Immature natural killer cell (primary cell): ENCODE data around the gene DNAJA2. TPM values are rescaled to one million over a fixed set of nuclear protein-coding genes. Genes with fewer than 3 reads are reported as not detected.
A peak's percentile ranks its signal among the peaks of the same experiment; 100 is the strongest.

Experiments used
- DNase-seq, 3 donors: peaks; one replicate each; pipeline ENCODE4 v3.0.0; 2022; ENCODE audit warnings: mixed read lengths in 1 of 3
- H3K27ac Mint-ChIP-seq, 6 donors: one replicate each; pipeline ENCODE4 v1.8.0; 2020; ENCODE audit warnings: mixed read lengths in 6 of 6, mild to moderate bottlenecking in 5 of 6, inconsistent platforms in 4 of 6, moderate library complexity in 3 of 6
- H3K27me3 Mint-ChIP-seq, 3 donors: one replicate each; pipeline ENCODE4 v1.8.0; 2020 to 2021; ENCODE audit warnings: low read depth in 3 of 3, mild to moderate bottlenecking in 3 of 3, mixed read lengths in 3 of 3, moderate library complexity in 3 of 3, inconsistent platforms in 1 of 3
- H3K36me3 Mint-ChIP-seq, 3 donors: one replicate each; pipeline ENCODE4 v1.8.0; 2020; ENCODE audit warnings: mixed read lengths in 3 of 3, inconsistent platforms in 2 of 3, mild to moderate bottlenecking in 2 of 3
- H3K4me1 Mint-ChIP-seq, 2 donors: one replicate each; pipeline ENCODE4 v1.8.0; 2020; ENCODE audit warnings: inconsistent platforms in 2 of 2, mild to moderate bottlenecking in 2 of 2, mixed read lengths in 2 of 2, moderate library complexity in 1 of 2
- H3K4me3 Mint-ChIP-seq, 5 donors: one replicate each; pipeline ENCODE4 v1.8.0; 2020; ENCODE audit warnings: mild to moderate bottlenecking in 5 of 5, mixed read lengths in 5 of 5, inconsistent platforms in 3 of 5, moderate library complexity in 3 of 5
- H3K9me3 Mint-ChIP-seq, 6 donors: one replicate each; pipeline ENCODE4 v1.8.0; 2020; ENCODE audit warnings: mild to moderate bottlenecking in 6 of 6, mixed read lengths in 6 of 6, inconsistent platforms in 4 of 6, moderate library complexity in 3 of 6
- polyA plus RNA-seq, 3 donors: library from polyadenylated mRNA; unstranded; fragments of 300-500 nt; fragmentation: Illumina TruSeq; gene quantifications; one replicate each; pipeline ENCODE4 v1.2.3, GENCODE V29; 2021

DNAJA2 gene
- polyA plus RNA-seq, 3 donors from 2014 or later: 49.1 to 67.1 (median 57.4) TPM

DNA sequence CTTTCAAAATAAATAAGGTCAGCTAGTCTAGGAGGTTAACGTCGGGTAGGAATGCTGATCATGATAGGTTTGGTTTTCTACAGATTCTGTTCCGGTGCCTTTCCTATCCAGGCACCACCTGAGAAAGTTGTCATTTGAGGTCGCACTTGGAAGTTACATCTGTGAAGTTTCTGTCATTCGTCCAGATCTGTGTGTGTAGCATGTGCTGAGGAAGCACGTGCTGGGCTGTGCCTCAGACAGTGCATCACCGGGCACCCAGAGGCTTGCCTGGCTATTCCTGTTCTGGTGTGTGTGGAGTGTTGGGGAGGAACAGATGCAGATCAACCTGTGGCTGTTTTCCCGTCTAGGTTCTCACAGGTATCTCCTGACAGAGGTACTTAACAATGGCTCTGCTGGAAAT is 42.6 kb downstream of the DNAJA2 start:
- no peaks in the 10 kb centered on the region for H3K36me3 Mint-ChIP-seq
- no peaks in the 10 kb centered on the region for H3K9me3 Mint-ChIP-seq
- H3K27me3 Mint-ChIP-seq: peaks cover 0 to 2% (median 0%) of the 10 kb centered on the region in 3 donors
- no peak overlapping the region for H3K27ac Mint-ChIP-seq
- no peak for DNase-seq
- no peak overlapping the region for H3K4me3 Mint-ChIP-seq
- H3K4me1 Mint-ChIP-seq: no peaks in the 10 kb centered on the region

DNA sequence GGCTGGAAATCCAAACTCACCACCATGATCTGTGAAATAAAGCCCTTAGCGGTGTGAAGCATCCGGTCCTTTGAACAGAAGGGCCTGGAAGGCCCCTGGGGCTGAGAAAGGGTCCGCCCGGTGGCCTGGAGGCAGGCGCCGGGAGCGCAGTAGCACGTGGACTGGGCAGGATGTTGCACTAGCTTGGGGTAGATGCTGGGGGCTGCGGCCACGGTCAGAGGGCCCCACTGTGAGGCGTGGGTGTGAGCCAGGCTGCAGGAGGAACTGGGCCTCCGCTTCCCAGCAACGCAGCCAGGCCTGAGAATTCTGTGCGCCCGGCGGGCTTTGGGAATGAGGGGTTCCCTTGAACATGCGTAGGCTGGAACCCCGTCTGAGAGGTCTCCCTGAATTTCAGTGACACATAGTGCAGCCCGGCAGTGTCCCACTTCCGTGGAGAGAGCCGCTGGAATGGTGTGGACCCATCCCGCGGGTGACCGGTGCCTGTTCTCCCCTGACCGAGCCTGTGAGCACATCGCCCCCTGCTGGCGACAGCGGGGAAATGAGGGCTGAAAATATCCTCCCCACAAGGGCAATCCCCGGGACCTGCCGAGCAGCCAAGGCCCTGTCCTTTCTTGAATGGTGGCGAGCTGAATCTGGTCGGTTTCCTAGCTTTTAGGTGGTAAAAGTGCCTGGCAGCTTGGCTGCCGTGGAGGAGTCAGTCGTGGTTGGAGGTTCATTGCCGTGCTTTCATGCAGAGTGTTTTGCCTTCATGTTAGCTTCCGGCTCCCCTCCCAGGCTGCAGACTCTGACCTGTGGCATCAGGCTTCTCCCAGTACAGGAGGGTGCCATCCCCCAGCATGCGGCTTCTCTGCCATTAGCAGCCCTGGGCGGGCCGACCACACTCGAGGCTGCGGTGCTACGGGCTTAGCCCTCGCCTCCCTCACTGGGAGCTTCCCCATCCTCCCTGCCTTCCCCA is 43.8 kb downstream of the DNAJA2 start:
- Mint-ChIP-seq H3K27ac (no peak overlapping the region), H3K36me3 (no peaks in the 10 kb centered on the region)
- DNase-seq: peak; percentile 29 to 51 (median 41)

DNA sequence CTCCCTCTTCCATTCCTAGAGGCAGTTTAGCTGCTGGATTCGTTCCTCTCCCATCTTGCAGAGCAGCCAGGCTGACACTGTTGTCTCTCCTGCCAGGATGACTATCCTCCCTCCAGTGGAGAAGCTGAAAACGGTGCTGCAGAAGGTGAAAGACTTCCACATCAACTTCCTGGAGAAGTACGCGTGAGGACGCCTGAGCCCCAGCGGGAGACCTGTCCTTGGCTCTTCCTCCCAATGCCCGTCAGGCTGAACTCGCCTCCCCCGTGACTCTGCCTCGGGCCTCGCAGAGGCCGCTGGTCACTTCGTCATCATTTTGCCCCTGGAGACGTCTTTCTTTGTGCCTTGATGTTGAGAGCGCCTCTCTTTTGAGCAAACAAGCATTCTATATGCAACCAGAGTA is 44.7 kb downstream of the DNAJA2 start:
- no peak for DNase-seq
- Mint-ChIP-seq H3K36me3 (no peaks in the 10 kb centered on the region), H3K27me3 (peaks cover 0 to 2% (median 0%) of the 10 kb centered on the region in 3 donors), H3K4me1 (no peaks in the 10 kb centered on the region), H3K4me3 (no peak overlapping the region), H3K27ac (no peak overlapping the region), H3K9me3 (no peaks in the 10 kb centered on the region)

More for the DNA sequence above, 43.8 kb downstream of the DNAJA2 start:
- peaks cover 0 to 2% (median 0%) of the 10 kb centered on the region in 3 donors for H3K27me3 Mint-ChIP-seq
- H3K4me3 Mint-ChIP-seq: no peak overlapping the region
- H3K9me3 Mint-ChIP-seq: no peaks in the 10 kb centered on the region
- no peaks in the 10 kb centered on the region for H3K4me1 Mint-ChIP-seq

DNA sequence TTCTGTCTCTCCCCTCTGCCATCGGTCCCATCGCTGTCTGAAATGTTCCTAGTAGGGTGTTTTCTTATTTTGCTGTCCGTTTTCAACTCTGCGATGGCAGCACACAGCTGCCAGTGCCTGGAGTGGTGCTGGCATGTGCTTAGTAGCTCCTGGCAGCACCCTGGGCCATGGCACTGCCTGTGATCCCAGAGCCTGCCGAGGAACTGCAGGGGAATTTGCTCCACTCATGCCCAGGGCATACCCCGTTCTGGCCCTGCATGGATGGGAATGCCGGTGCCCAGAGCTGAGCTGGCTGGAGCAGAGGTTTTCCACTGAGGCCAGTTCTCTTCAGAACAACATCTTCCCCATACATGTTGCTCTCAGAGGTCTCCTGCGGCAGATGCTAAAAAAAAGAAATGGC is 46.2 kb downstream of the DNAJA2 start:
- Mint-ChIP-seq H3K4me3 (no peak overlapping the region), H3K4me1 (no peaks in the 10 kb centered on the region), H3K36me3 (no peaks in the 10 kb centered on the region), H3K9me3 (no peaks in the 10 kb centered on the region), H3K27ac (no peak overlapping the region), H3K27me3 (peaks cover 0 to 2% (median 0%) of the 10 kb centered on the region in 3 donors)
- DNase-seq: no peak

DNA sequence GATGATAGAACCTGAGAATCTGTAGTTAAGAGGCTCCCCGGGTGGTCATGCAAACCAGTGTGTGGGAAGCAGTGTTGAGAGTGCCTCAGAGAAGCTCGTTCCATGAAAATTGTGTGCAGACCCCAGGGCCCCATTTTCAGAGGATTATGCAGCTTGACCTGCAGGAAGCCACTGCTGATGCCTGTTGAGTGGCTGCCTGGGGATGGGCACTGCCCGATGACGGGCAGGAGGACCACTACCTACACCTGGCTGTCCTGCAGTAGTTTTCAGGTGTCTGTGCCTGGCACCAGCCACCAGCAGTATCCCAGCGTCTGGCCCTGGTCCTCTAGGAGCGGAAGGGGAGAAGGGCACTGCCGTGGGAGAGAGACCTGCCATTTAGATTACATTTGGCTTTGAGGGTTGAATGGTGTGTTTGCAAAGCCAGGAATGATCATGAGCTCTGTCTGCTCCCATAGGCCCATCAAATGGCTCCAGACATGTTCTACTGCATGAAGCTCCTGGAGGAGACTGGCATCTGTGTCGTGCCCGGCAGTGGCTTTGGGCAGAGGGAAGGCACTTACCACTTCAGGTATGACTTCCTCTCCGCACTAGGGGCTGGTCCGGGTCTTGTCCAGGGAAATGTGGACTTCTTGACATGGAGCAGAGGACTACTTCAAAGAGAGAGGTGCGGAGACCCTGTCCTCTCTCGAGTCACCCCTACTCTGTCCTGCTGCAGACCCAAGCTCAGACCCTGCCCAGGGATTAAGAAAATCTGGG is 46.8 kb downstream of the DNAJA2 start:
- H3K4me1 Mint-ChIP-seq: no peaks in the 10 kb centered on the region
- H3K27ac Mint-ChIP-seq: no peak overlapping the region
- peaks cover 0 to 2% (median 0%) of the 10 kb centered on the region in 3 donors for H3K27me3 Mint-ChIP-seq
- no peak overlapping the region for H3K4me3 Mint-ChIP-seq
- no peaks in the 10 kb centered on the region for H3K36me3 Mint-ChIP-seq
- no peaks in the 10 kb centered on the region for H3K9me3 Mint-ChIP-seq
- DNase-seq: no peak

DNA sequence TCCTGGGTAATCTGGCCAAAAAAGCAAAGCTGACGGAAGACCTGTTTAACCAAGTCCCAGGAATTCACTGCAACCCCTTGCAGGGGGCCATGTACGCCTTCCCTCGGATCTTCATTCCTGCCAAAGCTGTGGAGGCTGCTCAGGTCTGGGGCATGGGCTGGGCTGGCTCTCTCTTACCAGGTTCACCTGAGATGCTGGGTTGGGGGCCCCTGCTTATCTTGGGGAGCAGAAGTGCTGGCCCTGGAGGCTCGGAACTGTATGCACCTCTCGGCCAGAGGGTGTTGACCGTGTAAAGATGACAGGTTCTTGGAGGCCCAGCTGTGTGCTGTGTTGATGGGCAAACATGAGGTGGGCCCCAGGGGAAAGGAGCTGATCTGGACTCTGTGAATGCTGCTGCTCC is 49.1 kb downstream of the DNAJA2 start:
- no peak for DNase-seq
- no peak overlapping the region for H3K4me3 Mint-ChIP-seq
- H3K27me3 Mint-ChIP-seq: peaks cover 0 to 2% (median 1%) of the 10 kb centered on the region in 3 donors
- H3K27ac Mint-ChIP-seq: no peak overlapping the region
- H3K4me1 Mint-ChIP-seq: no peaks in the 10 kb centered on the region
- H3K36me3 Mint-ChIP-seq: no peaks in the 10 kb centered on the region
- H3K9me3 Mint-ChIP-seq: no peaks in the 10 kb centered on the region

DNA sequence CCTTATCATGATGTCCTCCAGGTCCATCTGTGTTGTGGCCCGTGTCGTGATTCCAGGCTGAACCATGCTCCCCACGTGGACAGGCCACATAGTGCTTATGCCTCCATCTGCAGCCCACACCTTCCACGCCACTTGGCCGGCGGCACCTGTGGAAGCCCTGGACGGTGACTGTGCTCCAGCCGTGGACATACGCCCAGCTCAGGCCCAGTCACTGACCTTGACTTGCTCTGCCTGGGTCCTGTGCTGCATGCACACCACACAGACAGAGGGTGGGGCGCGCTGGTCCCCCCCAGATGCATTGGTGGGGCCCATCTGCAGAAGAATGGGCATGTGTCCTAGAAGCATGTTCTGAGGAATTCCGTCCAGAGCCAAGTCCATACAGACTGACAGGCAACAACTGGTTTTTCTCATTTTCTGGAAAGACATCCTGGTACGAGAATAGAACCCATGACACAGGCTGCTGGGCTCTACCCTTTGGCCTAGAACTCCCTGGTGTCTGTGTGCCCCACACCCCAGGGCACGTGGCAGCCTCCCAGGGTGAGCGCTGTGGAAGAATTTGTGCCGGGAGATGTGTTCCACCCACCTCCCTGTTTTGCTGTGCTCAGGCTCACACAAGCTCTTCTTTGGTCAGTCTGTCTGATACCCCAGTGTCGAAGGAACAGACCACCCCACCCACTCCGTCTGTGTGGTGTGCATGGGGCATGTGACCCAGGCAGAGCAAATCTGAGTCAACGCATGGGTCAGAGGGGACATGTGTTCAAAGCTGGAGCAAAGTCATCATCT is 49.8 kb downstream of the DNAJA2 start:
- DNase-seq: no peak
- Mint-ChIP-seq H3K4me1 (no peaks in the 10 kb centered on the region), H3K27ac (no peak overlapping the region), H3K36me3 (no peaks in the 10 kb centered on the region), H3K4me3 (no peak overlapping the region), H3K9me3 (no peaks in the 10 kb centered on the region), H3K27me3 (peaks cover 0 to 1% (median 0%) of the 10 kb centered on the region in 3 donors)

DNA sequence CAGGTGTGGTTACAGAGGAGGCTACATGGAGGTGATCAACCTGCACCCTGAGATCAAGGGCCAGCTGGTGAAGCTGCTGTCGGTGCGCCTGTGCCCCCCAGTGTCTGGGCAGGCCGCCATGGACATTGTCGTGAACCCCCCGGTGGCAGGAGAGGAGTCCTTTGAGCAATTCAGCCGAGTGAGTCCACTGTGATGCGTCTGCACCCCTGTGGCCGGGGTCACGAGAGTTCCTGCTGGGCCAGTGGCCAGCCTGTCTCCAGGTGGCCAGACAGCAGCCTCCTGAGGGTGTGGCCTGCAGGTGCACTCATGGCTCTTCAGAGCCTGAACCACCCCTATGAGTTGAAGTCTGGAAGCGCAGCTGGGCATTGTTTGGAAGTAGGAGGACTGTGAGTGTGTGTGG is 51.2 kb downstream of the DNAJA2 start:
- Mint-ChIP-seq H3K4me3 (no peak overlapping the region), H3K9me3 (no peaks in the 10 kb centered on the region)

DNA sequence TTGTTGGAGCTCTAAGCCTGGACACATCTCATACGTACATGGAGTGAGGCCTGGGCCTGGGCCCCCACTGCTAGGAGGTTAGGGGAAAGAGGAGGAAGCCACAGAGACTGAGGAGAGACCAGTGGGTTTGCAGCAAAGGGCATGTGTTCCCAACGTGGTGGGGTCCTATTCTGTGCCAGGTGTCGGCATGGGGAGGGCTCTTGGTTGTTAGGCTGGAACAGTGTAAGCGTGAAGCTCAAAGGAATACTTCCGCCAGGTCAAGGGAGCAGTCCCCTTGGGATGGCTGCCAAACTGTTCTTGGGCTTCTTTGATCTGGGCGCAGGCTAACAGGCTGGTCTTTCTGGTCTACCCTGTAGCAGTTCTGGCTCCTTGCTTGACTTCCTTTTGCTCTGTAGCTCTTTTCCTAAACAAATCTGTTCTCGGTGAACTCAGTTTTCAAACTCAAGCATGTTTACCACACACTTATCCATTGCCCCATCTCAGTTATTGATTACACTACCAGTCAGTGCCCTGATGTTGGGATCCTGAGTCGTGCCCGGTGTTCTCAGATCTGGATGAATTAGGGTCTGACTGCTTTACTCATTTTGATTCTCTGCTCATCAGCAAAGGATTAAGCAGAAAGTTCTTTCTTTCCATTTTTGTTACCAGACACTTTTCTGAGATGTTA is 52.9 kb downstream of the DNAJA2 start:
- peaks cover 0 to 1% (median 0%) of the 10 kb centered on the region in 3 donors for H3K27me3 Mint-ChIP-seq
- peak overlapping the region in 1 of 6 donors; percentile 19 for H3K27ac Mint-ChIP-seq
- H3K9me3 Mint-ChIP-seq: no peaks in the 10 kb centered on the region
- H3K4me1 Mint-ChIP-seq: no peaks in the 10 kb centered on the region
- no peak overlapping the region for H3K4me3 Mint-ChIP-seq
- no peak for DNase-seq
- H3K36me3 Mint-ChIP-seq: no peaks in the 10 kb centered on the region

More for the DNA sequence above, 51.2 kb downstream of the DNAJA2 start:
- no peaks in the 10 kb centered on the region for H3K36me3 Mint-ChIP-seq
- no peaks in the 10 kb centered on the region for H3K4me1 Mint-ChIP-seq
- no peak overlapping the region for H3K27ac Mint-ChIP-seq
- DNase-seq: no peak
- peaks cover 0 to 1% (median 0%) of the 10 kb centered on the region in 3 donors for H3K27me3 Mint-ChIP-seq

DNA sequence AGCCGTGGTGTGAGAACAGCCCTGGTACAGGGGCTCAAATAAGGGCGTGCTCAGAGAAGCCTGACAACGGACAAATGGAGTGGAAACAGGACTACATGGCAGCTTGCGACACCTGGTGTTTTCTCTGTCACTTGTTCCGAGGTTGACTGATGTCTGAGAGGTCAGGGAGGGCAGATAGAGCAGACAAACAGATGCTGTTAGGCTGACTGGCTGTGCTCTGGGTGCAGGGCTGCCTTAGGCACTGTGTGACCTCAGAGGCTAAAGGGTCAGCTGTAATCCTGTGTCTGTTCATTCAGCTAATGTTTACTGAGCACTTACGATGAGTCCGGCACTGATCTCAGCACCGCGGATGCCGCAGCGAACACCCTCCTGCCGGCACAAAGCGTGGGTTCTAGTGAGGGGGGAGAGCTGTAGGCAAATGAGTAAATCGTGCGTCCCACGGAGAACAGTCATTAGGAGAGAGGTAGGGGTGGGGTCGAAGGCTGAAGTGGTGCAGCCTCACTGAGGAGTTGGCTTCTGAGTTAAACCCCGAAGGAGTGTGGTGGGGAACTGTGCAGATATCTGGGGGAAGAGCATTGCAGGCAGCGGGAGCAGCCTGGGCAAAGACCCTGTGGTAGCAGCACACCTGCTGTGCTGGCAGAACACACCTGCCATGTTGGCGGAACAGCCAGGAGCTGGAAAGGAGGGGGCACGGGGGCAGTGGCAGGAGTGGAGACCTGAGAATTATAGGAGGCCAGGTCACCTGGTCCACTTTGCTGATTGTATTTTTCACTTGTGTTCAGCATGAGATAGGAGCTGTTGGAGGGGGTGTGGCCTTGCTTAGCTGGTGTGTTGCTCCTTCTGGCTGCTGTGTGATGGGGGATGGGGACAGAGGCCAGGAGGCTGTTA is 54.3 kb downstream of the DNAJA2 start:
- Mint-ChIP-seq H3K27ac (no peak overlapping the region), H3K4me3 (no peak overlapping the region), H3K4me1 (no peaks in the 10 kb centered on the region), H3K27me3 (peaks cover 0 to 2% (median 1%) of the 10 kb centered on the region in 3 donors), H3K9me3 (no peaks in the 10 kb centered on the region), H3K36me3 (no peaks in the 10 kb centered on the region)
- DNase-seq: no peak

DNA sequence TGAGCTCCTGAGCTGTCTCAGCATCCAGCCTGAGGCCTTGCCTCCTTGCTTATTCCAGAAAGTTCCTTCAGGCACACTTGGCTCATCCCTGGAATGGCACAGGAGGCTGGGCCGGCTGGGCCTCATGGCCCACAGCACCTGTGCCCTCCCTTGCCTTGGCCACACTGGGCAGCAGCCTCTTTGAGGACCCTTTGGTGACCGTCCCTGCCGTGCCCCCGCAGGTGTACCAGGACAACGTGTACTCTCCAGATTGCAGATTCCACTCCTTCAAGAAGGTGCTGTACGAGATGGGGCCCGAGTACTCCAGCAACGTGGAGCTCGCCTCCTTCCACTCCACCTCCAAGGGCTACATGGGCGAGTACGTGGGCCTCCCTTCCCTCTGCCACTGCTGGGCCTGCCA is 55.1 kb downstream of the DNAJA2 start:
- DNase-seq: no peak
- no peaks in the 10 kb centered on the region for H3K9me3 Mint-ChIP-seq
- H3K27ac Mint-ChIP-seq: no peak overlapping the region
- H3K36me3 Mint-ChIP-seq: no peaks in the 10 kb centered on the region
- H3K4me3 Mint-ChIP-seq: no peak overlapping the region
- H3K27me3 Mint-ChIP-seq: peaks cover 0 to 2% (median 1%) of the 10 kb centered on the region in 3 donors
- no peaks in the 10 kb centered on the region for H3K4me1 Mint-ChIP-seq

DNA sequence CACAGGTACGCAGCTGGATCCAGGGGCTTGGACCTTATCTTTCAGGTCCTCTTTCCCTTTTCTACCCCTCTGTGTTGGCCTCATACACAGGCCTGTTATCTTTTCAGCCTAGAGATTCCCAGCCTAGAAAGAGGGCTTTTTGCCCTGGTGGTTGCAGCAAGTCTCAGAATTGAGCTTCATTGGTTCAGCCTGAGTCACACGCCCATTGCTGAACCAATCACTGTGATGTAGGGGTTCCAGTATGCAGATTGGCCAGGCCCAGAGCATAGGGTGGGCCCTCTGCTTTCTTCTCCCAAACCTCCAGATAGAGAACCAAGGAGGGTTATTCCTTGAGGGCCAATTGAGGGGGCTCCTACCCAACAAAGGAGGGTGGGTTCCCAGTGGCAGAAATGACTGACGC is 56.5 kb downstream of the DNAJA2 start:
- DNase-seq: no peak
- H3K27me3 Mint-ChIP-seq: peaks cover 0 to 2% (median 1%) of the 10 kb centered on the region in 3 donors
- H3K4me3 Mint-ChIP-seq: no peak overlapping the region
- H3K9me3 Mint-ChIP-seq: no peaks in the 10 kb centered on the region
- H3K27ac Mint-ChIP-seq: peak overlapping the region in 1 of 6 donors; percentile 17
- H3K4me1 Mint-ChIP-seq: no peaks in the 10 kb centered on the region
- no peaks in the 10 kb centered on the region for H3K36me3 Mint-ChIP-seq
